Brain microvascular endothelial cell (primary cell): ENCODE data around the gene TBC1D21.

Experiments
- DNase-seq: peaks from one replicate; pipeline ENCODE4 v3.0.0-alpha.2; 2020
- H3K27ac ChIP-seq: fragments of 250-450 bp; sonication (Bioruptor Pico); 2 replicates; pipeline ENCODE4 v1.5.1; 2020; ENCODE audit warnings: mild to moderate bottlenecking, moderate library complexity
- H3K27me3 ChIP-seq: fragments of 250-450 bp; sonication (Bioruptor Pico); replicated peaks from 2 replicates; pipeline ENCODE4 v1.5.1; 2020; ENCODE audit warnings: mild to moderate bottlenecking
- H3K36me3 ChIP-seq: fragments of 250-450 bp; sonication (Bioruptor Pico); replicated peaks from 2 replicates; pipeline ENCODE4 v1.5.1; 2020; ENCODE audit warnings: mild to moderate bottlenecking
- H3K4me3 ChIP-seq: 2 replicates; pipeline ENCODE4 v1.5.1; 2011; ENCODE audit warnings: low read depth, mild to moderate bottlenecking, control low read depth, low read length, moderate library complexity
- CTCF ChIP-seq: IDR thresholded peaks from 2 replicates; pipeline ENCODE4 v1.5.1; 2011; ENCODE audit warnings: low read depth, mild to moderate bottlenecking, moderate library complexity, low read length, control low read depth, inconsistent platforms; ENCODE audit errors: missing control alignments
- in situ Hi-C: cut with HindIII; loops from 2 replicates; pipeline ENCODE4 v1.10.0; 2017; ENCODE audit warnings: low sequenced_read_pairs, low pct_ligation_motif_present

Gene TBC1D21

GRCh38 chr15:73852507-73852906 lies 20.9 kb upstream of the TBC1D21 start:
- Histone ChIP-seq H3K27me3 (peaks cover 8% of the 10 kb centered on the region), H3K4me3 (no peak overlapping the region), H3K36me3 (no peaks in the 10 kb centered on the region), H3K27ac (no peak overlapping the region)
- no peak for DNase-seq
- in situ Hi-C loops: no loop called here
- no peak for TF ChIP-seq CTCF

- Histone ChIP-seq H3K27ac (no peak overlapping the region), H3K4me3 (no peak overlapping the region), H3K27me3 (peaks cover 8% of the 10 kb centered on the region), H3K36me3 (no peaks in the 10 kb centered on the region)
- TF ChIP-seq CTCF: no peak
- in situ Hi-C loops: no loop called here
- DNase-seq: no peak
Measured at GRCh38 chr15:73854265-73854664, 19.1 kb upstream of the TBC1D21 start.

GRCh38 chr15:73856458-73857192 lies 16.7 kb upstream of the TBC1D21 start:
- DNase-seq: no peak
- Histone ChIP-seq H3K27me3 (peaks cover 8% of the 10 kb centered on the region), H3K27ac (no peak overlapping the region), H3K36me3 (no peaks in the 10 kb centered on the region), H3K4me3 (no peak overlapping the region)
- TF ChIP-seq CTCF: no peak
- in situ Hi-C loops: no loop called here

- TF ChIP-seq CTCF: no peak
- Histone ChIP-seq H3K27ac (no peak overlapping the region), H3K27me3 (peaks cover 8% of the 10 kb centered on the region), H3K4me3 (no peak overlapping the region), H3K36me3 (no peaks in the 10 kb centered on the region)
- no peak for DNase-seq
- in situ Hi-C loops: no loop called here
Measured at GRCh38 chr15:73857193-73857920, 16.0 kb upstream of the TBC1D21 start.

GRCh38 chr15:73858062-73858461 lies 15.3 kb upstream of the TBC1D21 start:
- Histone ChIP-seq H3K27ac (no peak overlapping the region), H3K36me3 (no peaks in the 10 kb centered on the region), H3K4me3 (no peak overlapping the region), H3K27me3 (peaks cover 8% of the 10 kb centered on the region)
- no peak for DNase-seq
- TF ChIP-seq CTCF: no peak
- in situ Hi-C loops: no loop called here

- Histone ChIP-seq H3K27me3 (peaks cover 16% of the 10 kb centered on the region), H3K27ac (no peak overlapping the region), H3K4me3 (no peak overlapping the region), H3K36me3 (no peaks in the 10 kb centered on the region)
- DNase-seq: no peak
- in situ Hi-C loops: no loop called here
- no peak for TF ChIP-seq CTCF
Measured at GRCh38 chr15:73862276-73862675, 11.1 kb upstream of the TBC1D21 start.
